ENCODE results near the gene PNRC2. TPM values are rescaled to one million over a fixed set of nuclear protein-coding genes. Genes with fewer than 3 reads are reported as not detected.

PNRC2 gene
- total and polyA plus RNA-seq, 4 donors: 24.9 to 63.6 (median 36.3) TPM

DNA sequence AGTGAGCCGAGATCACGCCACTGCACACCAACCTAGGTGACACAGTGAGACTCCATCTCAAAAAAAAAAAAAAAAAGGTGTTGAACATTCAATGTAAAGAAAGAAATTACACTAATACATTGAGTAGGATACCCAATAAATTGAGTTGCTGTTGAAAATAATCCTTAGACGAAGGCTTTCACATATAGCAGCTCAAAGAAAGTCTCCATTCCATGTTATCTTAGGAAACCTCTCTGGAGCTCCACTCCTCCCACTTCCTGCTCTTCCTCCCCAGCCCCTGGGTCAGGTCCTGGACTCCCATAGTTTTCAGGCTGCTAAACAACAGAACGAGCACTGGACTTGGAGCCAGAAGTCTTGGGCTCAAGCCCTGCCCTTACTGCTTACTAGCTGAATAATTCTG lies 30.8 kb upstream of the PNRC2 start:
- no peaks in the 10 kb centered on the region for H3K9me3 ChIP-seq (ENCODE audit: control insufficient read depth in 4 of 4, low read length in 3 of 4)
- DNase-seq (ENCODE audit: low spot score): no peak
- H3K4me1 ChIP-seq (ENCODE audit: control insufficient read depth in 4 of 4, insufficient read depth in 4 of 4, low read length in 3 of 4): no peaks in the 10 kb centered on the region
- no peak overlapping the region for H3K9ac ChIP-seq (ENCODE audit: low read depth in 1 of 2, low read length in 2 of 2)
- no peaks in the 10 kb centered on the region for H3K27me3 ChIP-seq (ENCODE audit: control insufficient read depth in 4 of 4, insufficient read depth in 4 of 4, low read length in 3 of 4)
- no peak overlapping the region for H3K27ac ChIP-seq (ENCODE audit: low read depth in 1 of 2, low read length in 2 of 2)
- TF ChIP-seq, protein P1, sequence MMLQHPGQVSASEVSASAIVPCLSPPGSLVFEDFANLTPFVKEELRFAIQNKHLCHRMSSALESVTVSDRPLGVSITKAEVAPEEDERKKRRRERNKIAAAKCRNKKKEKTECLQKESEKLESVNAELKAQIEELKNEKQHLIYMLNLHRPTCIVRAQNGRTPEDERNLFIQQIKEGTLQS (IDR thresholded peaks at IDR 0.05): no peak
- TF ChIP-seq HNF4G (IDR thresholded peaks at IDR 0.05) (no peak), MAX (IDR thresholded peaks at IDR 0.05) (no peak), REST (IDR thresholded peaks at IDR 0.05) (no peak), SP1 (IDR thresholded peaks at IDR 0.05) (no peak)
- TF ChIP-seq, protein P2, sequence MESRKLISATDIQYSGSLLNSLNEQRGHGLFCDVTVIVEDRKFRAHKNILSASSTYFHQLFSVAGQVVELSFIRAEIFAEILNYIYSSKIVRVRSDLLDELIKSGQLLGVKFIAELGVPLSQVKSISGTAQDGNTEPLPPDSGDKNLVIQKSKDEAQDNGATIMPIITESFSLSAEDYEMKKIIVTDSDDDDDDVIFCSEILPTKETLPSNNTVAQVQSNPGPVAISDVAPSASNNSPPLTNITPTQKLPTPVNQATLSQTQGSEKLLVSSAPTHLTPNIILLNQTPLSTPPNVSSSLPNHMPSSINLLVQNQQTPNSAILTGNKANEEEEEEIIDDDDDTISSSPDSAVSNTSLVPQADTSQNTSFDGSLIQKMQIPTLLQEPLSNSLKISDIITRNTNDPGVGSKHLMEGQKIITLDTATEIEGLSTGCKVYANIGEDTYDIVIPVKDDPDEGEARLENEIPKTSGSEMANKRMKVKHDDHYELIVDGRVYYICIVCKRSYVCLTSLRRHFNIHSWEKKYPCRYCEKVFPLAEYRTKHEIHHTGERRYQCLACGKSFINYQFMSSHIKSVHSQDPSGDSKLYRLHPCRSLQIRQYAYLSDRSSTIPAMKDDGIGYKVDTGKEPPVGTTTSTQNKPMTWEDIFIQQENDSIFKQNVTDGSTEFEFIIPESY (IDR thresholded peaks at IDR 0.05): no peak
- TF ChIP-seq, protein P3, sequence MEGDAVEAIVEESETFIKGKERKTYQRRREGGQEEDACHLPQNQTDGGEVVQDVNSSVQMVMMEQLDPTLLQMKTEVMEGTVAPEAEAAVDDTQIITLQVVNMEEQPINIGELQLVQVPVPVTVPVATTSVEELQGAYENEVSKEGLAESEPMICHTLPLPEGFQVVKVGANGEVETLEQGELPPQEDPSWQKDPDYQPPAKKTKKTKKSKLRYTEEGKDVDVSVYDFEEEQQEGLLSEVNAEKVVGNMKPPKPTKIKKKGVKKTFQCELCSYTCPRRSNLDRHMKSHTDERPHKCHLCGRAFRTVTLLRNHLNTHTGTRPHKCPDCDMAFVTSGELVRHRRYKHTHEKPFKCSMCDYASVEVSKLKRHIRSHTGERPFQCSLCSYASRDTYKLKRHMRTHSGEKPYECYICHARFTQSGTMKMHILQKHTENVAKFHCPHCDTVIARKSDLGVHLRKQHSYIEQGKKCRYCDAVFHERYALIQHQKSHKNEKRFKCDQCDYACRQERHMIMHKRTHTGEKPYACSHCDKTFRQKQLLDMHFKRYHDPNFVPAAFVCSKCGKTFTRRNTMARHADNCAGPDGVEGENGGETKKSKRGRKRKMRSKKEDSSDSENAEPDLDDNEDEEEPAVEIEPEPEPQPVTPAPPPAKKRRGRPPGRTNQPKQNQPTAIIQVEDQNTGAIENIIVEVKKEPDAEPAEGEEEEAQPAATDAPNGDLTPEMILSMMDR (IDR thresholded peaks at IDR 0.05; ENCODE audit: low read depth, low read length, missing input control): no peak
- 84% methylated on average over 4 of the region's 4 CpGs for WGBS
- no peaks in the 10 kb centered on the region for H3K36me3 ChIP-seq (ENCODE audit: control insufficient read depth in 4 of 4, insufficient read depth in 3 of 4, low read depth in 1 of 4, low read length in 3 of 4)
- H3K4me3 ChIP-seq (ENCODE audit: low read depth in 1 of 3, low read length in 3 of 3): no peak overlapping the region

DNA sequence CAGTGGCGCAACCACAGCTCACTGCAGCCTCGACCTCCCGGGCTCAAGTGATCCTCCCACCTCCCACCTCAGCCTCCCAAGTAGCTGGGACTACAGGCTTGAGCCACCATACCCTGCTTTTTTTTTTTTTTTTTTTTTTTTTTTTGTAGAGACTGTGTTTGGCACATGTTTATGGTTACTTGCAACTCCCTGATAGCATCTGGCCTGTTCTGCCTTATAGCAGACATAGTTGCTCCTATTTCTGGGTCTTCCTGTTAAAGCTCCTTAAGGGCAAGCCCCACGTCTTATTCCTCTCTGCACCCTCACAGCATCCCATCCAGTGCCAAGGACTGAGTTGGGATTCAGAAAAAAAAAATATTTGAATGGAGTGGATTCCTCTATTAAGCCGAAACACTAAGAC lies 29.4 kb upstream of the PNRC2 start:
- Histone ChIP-seq H3K4me1 (ENCODE audit: control insufficient read depth in 4 of 4, insufficient read depth in 4 of 4, low read length in 3 of 4) (no peaks in the 10 kb centered on the region), H3K27me3 (ENCODE audit: control insufficient read depth in 4 of 4, insufficient read depth in 4 of 4, low read length in 3 of 4) (no peaks in the 10 kb centered on the region), H3K9ac (ENCODE audit: low read depth in 1 of 2, low read length in 2 of 2) (no peak overlapping the region), H3K27ac (ENCODE audit: low read depth in 1 of 2, low read length in 2 of 2) (no peak overlapping the region), H3K36me3 (ENCODE audit: control insufficient read depth in 4 of 4, insufficient read depth in 3 of 4, low read depth in 1 of 4, low read length in 3 of 4) (no peaks in the 10 kb centered on the region), H3K9me3 (ENCODE audit: control insufficient read depth in 4 of 4, low read length in 3 of 4) (no peaks in the 10 kb centered on the region), H3K4me3 (ENCODE audit: low read depth in 1 of 3, low read length in 3 of 3) (no peak overlapping the region)
- TF ChIP-seq NR2F2 (IDR thresholded peaks at IDR 0.05) (no peak), TAF1 (conservative IDR thresholded peaks at IDR 0.05) (no peak), FOXA2 (IDR thresholded peaks at IDR 0.05) (no peak)
- TF ChIP-seq, protein P3 (IDR thresholded peaks at IDR 0.05; ENCODE audit: low read depth, low read length, missing input control): no peak
- 83% methylated on average over 5 of the region's 5 CpGs for WGBS
- DNase-seq (ENCODE audit: low spot score): no peak
